ENCODE data around the gene AOPEP.
"Not testable (repeated sequence)": the region's sequence is repeated elsewhere in the genome, so short reads cannot be mapped to it uniquely, and the experiment has no call there.

AOPEP gene

DNA sequence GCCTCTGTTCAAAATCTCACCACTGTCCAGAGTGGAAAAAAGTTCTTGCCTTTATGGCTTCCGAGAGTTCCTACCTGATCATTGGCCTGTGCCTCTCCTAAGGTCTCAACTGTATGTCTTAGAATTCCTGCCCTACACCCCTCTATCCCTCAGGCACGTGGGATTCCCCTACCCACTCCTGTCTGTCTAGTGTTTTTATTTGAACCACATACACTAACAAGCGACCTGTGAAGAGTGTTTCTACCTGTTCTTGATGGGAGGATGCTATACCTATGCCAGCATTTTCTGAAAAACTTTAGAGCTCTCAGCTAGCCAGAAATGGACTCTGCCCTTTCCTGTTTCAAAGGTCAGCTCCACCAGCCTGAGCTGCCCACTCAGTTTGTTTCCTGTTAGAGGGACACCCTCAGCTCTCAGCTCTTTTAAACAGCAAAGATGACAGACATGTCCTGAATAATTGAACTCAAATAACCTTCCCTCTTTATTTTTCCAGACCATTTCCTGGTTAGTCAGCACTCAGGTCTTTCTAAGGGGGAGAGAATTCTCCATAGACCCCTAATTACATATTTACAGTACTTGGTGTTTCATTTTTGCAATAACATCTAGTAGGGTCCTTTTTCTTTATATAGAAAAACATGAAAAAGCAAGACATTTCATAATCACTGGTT, 214.8 kb downstream of the AOPEP start:
- no peak for DNase-seq

DNA sequence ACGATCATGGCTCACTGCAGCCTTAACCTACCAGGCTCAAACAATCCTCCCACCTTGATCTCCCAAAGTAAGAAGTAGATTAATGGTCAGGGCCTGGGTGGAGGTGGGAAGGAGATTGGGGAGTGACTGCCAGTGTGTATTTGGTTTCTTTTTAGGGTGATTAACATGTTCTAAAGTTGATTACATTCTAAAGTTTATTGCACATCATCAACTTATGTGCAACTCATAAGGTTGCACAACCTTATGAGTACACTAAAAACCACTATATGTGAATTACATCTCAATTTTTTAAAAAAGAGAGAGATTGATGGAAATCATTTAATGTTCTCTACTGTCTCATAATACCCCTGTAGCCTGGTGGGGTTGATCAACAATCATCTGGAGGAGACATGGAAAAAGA, 218.1 kb downstream of the AOPEP start:
- no peak for DNase-seq

DNA sequence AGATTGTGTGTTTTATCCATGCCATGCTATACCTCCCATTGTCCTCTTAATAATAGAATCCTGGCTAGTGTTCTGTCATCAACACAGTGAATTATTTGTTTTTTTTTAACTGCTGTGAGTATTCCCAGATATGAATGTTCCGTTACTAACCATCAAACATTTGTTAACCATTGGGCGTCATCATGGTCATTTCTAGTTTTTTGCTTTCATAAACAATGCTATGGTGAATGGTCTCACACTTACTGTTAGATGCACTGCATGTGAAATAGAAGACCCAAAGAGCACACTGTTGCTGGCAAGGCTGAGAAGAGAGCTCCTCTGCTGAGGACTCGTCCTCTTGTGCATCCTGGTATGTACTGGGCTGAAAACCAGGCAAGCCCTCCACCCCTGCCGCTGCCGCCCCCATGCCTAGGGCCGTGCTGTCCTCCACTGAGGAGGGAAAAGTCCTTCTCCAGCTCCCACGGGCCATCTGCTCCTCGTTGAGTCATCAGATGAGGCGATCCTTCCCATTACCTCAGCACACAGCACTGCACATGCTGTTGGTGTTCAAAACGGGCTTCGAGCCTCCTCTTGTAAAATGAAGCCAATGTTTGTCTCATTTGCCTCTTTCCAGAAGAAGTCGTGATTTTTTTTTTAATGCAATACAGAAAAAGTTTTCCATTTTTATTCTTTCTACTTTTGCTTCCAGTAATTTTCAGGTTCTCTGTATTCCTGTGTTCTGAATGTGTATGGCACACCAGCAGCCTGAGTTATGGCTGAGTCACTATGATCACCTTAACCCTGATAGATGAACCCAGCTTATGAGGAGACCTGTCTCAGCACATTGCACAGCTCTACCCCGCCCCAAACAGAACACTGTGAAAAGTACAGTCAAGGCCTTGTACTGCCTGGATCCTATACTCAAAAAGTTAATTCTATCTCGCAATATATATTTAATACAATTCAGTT, 219.0 kb downstream of the AOPEP start:
- DNase-seq, result no peak

DNA sequence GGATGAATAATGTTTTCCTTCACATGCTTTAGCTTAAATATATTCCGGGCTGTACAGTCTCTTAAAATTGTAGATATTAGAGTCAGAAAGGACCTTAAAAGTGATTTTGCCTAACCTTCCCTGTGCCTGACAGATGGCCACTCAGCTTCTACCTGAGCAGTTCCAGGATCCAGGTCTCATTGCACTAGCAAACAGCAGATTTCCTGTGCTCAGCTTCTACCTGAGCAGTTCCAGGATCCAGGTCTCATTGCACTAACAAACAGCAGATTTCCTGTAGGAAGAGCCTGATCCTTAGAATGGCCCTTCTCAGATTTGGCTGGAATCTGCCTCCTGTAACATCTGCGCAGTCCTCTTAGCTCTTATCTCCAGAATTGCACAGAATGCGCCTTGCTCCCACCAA, 219.8 kb downstream of the AOPEP start:
- DNase-seq, result no peak

DNA sequence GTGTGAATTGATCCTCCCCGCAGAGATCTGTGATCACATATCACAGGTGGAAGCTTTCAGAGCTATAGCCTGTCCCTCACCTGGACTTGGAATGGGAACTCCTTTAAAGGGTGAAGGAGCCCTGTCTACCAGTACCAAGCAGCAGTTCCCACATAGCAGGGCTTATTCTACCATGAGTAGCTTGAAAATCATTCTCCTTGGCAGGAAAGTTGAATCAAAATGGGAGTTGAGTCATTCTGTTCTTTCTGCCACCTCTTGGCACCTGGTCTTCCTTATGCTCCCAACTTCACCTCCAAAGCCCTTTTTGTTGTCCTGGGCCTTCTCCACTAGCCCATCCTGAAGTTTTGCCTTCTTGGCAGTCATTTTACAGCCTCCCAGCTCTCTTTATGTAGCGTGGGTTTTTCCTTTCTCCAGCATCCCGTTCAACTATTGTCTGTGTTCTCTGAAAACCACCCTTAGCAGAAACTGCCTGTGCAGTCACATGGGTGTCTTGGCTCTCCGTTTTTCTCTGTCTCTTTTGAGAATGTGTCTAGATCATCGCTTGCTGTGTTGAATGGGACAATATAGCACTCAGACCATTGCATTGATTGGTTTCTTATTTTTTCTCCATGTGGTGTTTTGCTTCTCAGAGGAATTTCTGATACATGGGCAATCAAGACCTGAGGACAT, 222.2 kb downstream of the AOPEP start:
- no peak for DNase-seq

DNA sequence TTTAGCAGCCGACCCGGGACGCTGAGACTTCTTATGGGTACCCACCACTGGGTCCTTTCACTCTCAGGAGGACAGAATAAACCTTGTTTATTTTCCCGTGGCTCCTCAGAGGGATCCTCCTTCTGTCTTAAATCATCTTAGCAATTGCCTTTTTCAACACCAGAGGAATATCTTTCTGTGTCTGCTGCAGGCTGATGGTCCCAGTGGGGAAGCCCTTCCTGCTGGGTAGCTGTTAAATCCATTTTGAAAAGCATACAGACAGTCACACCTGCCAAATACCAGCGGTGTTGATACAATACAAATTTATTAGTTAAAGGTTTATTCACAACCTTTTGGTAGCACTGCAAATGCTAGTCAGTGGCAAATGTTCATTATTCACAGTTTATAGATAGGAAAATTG, 222.9 kb downstream of the AOPEP start:
- no peak for DNase-seq

DNA sequence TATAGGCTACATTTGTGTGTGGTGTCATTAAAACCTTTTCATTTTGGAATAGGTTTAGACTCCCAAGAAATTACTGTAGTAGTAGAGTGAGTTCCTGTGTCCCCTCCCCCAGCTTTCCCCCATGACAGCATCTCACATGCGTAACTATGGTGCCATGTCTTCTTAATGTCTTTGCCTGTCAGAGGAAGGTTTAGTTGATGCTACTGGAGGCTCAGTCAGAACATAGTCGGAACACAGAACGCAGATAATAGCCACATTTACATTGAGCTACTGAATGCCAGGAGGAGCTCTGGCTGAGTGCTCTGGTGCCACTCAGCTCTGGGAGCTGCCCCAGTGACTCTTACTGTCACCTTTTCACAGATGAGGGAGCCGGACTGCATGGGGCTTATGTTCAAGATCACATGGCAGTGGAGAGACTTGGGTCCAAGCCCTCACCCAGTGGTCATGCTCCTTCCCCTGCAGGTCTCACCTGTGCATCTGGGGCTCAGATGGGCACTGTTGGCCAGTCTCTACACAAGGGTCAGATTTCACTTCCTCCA, 223.6 kb downstream of the AOPEP start:
- no peak for DNase-seq

DNA sequence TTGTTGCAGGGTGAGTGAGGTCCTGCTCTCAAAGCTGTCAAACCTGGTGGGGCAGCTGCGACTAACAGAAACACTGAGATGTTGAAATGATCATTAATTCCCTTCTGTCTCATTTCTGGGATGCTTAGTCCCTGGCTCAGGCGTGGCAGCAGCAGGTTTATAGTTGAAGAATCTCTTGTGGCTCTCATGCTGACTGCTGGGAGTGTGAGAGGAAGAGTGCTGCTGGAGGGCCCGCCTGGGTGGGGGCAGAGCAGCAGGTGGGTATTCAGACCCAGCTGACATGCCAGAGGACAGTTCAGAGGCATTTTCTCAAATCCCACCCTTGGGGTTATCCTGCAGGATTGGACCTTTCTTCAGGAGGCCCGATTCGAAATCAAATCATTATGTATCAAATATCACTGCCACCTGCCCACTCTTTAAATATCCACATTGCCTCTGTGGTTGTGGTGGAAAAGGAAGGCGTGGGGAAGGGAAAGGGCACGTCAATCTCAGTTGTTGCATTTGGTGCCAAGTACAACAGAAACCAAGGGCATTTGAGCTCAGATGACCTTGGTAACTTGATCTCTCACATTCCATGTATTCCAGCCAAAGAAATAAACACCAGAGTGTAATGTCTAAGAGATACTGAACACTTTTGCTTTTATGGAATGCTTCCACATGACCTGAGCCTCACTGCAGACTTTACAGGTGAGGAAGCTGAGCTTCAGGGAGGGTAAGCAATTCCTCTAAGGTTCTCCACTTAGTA, 224.3 kb downstream of the AOPEP start:
- no peak for DNase-seq

DNA sequence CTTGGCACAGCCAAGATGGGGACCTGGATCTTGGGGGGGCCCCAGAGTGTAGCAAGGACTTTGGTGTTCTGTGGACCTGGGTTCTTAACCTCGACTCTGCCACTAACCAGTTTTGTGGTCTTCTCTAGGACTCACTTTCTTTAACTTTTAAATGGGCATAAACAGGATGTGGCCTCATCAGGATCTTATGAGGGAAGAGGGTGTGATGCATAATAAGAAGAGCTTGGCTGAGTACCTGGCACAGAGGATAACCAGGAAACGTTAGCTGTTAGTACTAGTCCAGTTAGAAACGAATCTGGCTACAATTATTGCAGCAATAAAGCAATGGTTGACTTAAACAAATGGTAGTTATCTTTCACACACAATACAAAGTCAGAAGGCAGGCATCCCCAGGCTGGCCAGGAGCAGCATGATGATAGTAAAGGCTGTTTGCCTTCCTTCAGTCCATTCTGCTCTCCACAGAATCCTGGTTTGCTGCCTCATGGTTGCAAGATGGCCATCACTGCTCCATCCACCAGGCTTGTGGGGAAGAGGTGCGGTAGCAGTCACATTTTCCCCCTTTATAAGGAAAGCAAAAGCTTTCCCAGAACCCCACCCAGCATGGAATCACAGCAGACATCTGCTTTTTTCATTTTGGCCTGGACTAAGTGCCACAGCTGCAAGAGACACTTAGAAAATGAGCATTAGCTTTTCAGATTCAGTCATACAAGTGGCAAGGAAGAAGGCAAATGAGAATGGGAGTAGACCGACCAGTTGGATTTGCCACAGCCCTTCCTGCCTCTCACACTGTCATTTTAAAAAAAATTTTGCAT, 225.0 kb downstream of the AOPEP start:
- DNase-seq, result no peak

DNA sequence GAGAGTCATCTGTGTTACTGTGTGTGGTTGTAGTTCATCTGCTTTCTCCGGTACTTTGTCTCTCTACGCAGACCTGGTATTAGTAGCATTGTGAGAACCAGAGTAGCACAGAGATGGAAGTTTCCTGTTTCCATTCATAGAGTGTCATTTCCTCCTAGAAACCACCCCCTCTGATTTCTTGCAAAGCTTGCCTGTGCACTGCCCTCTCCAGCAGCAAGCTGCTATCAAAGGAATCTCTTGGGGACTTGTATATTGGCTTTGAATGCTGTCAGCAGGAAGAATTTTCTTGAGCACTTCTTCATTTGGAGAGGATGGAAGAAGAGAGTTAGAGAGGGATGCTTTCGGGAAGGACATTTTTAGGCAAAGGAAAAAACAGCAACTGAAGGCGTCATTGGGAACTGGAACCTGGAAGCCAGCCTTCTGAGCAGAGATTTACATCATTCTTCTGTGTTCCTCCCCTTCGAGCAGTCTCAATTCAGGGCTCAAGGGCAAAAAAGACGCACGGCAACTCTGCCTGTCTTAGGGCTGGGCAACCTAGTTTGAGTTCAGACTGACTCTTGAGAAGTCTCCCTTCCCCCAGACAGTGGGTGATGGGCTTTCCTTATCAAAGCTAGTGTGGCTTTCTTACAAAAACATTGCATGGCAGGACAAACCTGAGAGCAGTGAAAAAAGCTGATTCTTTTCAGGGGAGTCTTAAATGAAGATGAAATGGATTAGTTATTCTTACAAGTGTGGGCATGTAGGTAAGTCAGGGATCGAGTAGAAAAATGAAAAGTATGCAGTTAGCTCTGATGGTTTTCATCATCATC, 226.3 kb downstream of the AOPEP start:
- DNase-seq, result no peak

DNA sequence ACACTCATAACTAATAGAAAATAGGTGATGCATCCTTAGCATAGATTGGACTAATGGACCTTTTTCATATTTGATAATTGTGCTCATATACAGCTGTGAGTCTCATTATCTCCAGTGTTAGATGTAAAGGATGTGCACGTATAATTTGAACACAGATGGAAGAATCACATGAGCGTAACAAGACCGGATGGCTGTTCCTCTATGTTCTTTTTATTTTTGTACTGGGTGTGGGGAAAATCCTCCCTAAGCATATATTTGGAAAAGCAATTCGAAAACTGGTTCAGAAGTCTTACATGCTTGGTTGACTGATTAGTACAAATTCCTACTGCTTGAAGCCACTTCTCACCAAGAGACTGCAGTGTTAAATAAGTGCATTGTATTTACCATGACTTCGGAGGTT, 230.2 kb downstream of the AOPEP start:
- no peak for DNase-seq

DNA sequence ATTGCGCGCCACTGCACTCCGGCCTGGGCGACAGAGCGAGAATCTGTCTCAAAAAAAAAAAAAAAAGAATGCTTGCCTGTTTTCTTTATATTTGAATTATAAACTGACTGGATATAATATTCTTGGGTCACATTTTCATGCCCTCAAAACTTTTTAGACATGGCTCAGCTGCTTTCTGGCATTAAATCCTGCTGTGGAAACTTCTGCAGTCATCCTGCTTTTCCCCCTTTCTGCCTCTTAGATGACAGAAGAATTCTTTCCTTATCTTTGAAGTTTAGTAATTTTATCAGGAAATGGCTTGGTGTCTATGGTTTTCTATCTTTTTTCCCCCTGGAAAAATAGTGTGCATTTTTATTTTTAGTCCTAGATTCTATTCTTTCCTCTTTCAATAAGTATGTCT, 234.5 kb downstream of the AOPEP start:
- DNase-seq, result no peak

DNA sequence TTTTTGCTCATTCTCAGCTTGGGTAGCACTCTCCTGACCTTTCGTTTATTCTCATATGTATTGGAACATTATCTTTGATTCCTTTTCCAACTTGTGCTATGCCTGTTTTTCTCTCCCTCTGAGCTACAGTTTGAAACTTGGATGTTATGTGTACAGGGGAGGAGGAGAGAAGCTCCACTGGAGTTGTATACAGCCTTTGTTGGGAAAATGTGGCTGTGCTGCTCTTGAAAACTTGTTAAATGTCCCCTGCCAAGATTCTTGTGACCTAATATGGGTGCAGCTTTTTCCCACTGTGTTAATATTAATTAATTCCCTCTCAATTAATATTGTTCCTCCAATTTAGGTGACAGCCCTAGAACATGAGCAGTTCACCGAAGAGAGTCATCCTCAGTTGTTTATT, 235.4 kb downstream of the AOPEP start:
- DNase-seq, result no peak

DNA sequence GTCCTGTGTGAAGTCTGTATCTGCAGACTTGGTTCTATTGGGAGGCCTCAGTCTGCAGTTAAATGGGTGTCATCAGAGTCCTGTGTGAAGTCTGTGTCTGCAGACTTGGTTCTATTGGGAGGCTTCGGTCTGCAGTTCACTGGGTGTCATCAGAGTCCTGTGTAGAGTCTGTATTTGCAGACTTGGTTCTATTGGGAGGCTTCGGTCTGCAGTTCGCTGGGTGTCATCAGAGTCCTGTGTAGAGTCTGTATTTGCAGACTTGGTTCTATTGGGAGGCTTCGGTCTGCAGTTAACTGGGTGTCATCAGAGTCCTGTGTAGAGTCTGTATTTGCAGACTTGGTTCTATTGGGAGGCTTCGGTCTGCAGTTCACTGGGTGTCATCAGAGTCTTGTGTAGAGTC, 239.1 kb downstream of the AOPEP start:
- DNase-seq, result not testable (repeated sequence)

DNA sequence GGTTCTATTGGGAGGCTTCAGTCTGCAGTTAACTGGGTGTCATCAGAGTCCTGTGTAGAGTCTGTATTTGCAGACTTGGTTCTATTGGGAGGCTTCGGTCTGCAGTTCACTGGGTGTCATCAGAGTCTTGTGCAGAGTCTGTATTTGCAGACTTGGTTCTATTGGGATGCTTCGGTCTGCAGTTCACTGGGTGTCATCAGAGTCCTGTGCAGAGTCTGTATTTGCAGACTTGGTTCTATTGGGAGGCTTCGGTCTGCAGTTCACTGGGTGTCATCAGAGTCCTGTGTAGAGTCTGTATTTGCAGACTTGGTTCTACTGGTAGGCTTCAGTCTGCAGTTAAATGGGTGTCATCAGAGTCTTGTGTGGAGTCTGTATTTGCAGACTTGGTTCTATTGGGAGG, 239.5 kb downstream of the AOPEP start:
- not testable (repeated sequence) for DNase-seq

DNA sequence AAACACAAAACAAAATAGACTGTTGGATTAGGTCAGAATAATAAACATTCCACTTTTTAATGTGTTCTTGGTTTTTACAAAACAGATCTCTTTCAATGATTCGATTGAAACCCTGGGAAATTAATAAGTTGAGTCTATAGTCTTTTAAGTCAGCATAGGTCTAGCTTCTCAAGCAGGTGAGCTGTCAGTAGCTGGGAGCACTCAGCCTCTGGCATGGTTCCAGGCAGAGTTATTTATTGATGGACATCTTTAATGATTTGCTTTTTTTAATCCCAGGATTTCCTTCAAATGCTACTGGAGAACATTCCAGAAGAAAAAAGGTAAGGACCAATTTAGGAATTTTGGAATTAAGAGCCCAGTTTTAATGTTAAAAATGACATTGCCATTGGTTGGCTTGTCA, 241.0 kb downstream of the AOPEP start:
- DNase-seq, result no peak

DNA sequence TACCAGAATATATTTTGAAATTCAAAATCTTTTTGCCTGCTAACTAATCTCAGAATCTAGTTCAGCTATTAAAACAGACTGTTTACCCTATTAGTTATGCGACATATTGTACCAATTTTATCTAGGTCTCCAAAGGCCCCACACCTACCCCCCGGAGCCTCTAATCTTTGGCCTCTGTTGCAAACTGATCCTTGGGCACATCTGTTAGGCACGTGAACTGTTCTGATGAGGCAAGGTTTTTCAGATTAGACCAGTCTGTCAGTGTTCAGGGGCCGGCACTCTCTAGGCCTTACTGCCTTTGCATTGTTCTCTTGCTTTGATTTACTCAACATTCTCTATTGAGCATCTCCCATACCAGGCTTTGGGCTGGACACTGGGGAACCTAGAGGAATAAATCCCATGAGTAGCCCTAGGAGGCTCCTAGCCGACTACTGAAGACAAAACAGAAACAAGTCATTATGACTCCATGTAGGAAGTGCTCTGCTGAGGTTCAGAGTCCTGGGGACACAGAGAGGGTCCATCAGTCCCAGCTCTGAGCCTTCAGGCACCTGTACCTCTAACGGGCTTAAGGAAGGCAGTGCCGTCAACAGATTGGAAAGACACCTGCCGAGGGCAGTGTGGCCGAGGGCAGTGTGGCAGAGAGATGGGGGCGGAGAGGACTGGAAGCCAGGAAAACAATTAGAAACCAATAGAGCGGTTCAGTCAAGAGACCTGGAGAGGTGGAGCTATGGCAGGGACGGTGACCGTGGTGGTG, 245.1 kb downstream of the AOPEP start:
- DNase-seq, result no peak

DNA sequence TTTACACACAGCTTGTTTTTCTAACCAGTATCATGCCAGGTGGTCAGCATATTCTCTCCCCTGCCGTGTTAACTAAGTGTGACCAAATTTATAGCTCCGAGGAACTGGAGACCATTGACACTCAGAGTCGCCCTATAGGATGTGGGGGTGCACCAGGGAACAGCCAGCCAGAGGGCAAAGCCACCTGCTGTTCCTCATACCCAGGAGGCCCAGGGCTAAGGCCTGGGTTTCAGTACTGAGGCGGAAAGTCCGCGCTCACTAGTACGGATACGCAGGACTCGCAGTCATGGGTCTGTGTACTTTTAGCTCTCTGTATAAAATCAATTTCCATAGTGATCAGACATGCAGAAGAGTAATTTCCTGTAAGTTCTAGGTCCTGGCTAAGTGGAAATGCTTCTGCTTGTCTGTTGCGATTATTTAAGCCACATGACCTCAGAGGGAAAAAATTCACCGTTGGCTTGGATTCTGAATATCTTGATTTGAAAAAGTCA, 247.0 kb downstream of the AOPEP start:
- DNase-seq, result no peak

DNA sequence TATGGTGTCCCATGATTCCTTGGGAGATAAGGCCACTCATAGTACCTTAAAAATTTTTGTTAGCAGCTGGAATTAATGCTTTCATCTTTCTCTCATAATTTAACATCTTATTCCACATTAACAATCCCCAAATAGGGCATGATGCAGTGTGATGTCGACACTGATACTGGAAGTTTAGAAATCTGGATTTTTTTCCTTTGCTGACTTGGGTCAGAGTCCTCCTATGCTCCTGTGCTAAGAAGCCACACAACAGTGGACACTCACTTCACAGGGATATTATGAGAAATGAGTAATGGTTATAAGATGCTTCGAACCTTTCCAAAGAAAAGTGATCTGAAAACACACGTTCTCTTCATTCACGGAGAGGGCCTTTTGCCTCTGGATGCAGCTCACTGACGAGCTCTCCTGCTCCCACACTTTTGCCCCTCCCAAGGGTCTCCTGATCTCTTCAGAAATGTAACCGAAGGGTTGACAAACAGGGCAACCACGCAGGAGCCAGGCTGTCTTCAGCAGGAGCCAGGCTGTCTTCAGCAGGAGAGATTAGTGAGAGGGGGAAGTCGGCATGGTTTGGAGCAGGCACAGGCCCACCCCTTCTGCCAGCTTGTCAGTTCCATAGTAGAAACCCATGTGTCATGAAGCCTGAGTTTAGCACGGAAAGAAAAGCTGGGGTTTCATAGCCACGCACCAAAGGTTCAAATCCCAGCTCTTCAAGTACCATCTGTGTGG, 247.8 kb downstream of the AOPEP start:
- DNase-seq, result no peak

Measured in RPMI8226 (cell line).